ENCODE results near the gene CCDC9B.
A peak's percentile ranks its signal among the peaks of the same experiment; 100 is the strongest.

CCDC9B gene

GRCh38 chr15:40312370-40313158 lies 28.2 kb downstream of the CCDC9B start:
- DNase-seq (ENCODE audit: extremely low spot score) = no peak
- TF ChIP-seq L3MBTL2 (conservative IDR thresholded peaks at IDR 0.05) (no peak), LEF1 (IDR thresholded peaks at IDR 0.05; ENCODE audit: borderline replicate concordance) (no peak), FOXK2 (IDR thresholded peaks at IDR 0.05) (no peak), ELF4 (IDR thresholded peaks at IDR 0.05) (no peak), SP1 (IDR thresholded peaks at IDR 0.05) (no peak)
- POLR2A ChIA-PET = no interaction called here
- CTCF ChIA-PET = interaction anchor here (0.8 to 5.9 kb wide), 3 partner anchors 25 to 34 kb away, joined by 3 to 55 read pairs (median 4); partner anchors contain the start of gene ANKRD63

GRCh38 chr15:40310993-40311392 lies 29.7 kb downstream of the CCDC9B start:
- no peak for DNase-seq (ENCODE audit: extremely low spot score)
- POLR2A ChIA-PET = no interaction called here
- CTCF ChIA-PET = interaction anchor here (0.7 to 5.9 kb wide), 7 partner anchors 10 to 32 kb away, joined by 3 to 55 read pairs (median 5); no protein-coding TSS in a partner anchor
- TF ChIP-seq HDGF (IDR thresholded peaks at IDR 0.05; ENCODE audit: borderline replicate concordance) (no peak), FOXA1 (IDR thresholded peaks at IDR 0.05) (no peak), PKNOX1 (IDR thresholded peaks at IDR 0.05) (no peak), ELF4 (IDR thresholded peaks at IDR 0.05) (no peak), FOXM1 (IDR thresholded peaks at IDR 0.05; ENCODE audit: borderline replicate concordance) (no peak), SP1 (IDR thresholded peaks at IDR 0.05) (no peak)

- ChIA-PET POLR2A (interaction anchor here (0.6 to 0.9 kb wide), 2 partner anchors 30 to 31 kb away, joined by 3 read pairs; no protein-coding TSS in a partner anchor), CTCF (interaction anchor here (0.7 to 5.9 kb wide), 9 partner anchors 11 to 280 kb away, joined by 3 to 55 read pairs (median 5); no protein-coding TSS in a partner anchor)
- DNase-seq (ENCODE audit: extremely low spot score) = peak; percentile 58
- TF ChIP-seq LEF1 (IDR thresholded peaks at IDR 0.05; ENCODE audit: borderline replicate concordance) (no peak), L3MBTL2 (conservative IDR thresholded peaks at IDR 0.05) (no peak), NFRKB (IDR thresholded peaks at IDR 0.05) (no peak), CTBP1 (IDR thresholded peaks at IDR 0.05; ENCODE audit: borderline replicate concordance) (no peak), ARNT (IDR thresholded peaks at IDR 0.05) (no peak), ELF4 (IDR thresholded peaks at IDR 0.05) (no peak), FOXK2 (IDR thresholded peaks at IDR 0.05) (no peak), BHLHE40 (IDR thresholded peaks at IDR 0.05; ENCODE audit: borderline replicate concordance) (no peak), ZNF384 (IDR thresholded peaks at IDR 0.05) (no peak), FOXA1 (IDR thresholded peaks at IDR 0.05) (no peak), FOXM1 (IDR thresholded peaks at IDR 0.05; ENCODE audit: borderline replicate concordance) (no peak), PKNOX1 (IDR thresholded peaks at IDR 0.05) (no peak), TARDBP (IDR thresholded peaks at IDR 0.05) (no peak), SP1 (IDR thresholded peaks at IDR 0.05) (no peak), HDGF (IDR thresholded peaks at IDR 0.05; ENCODE audit: borderline replicate concordance) (no peak), SUZ12 (IDR thresholded peaks at IDR 0.05) (no peak)
These were observed 30.5 kb downstream of the CCDC9B start for GRCh38 chr15:40310001-40310959.

GRCh38 chr15:40309344-40309862 lies 31.3 kb downstream of the CCDC9B start:
- ChIA-PET POLR2A (interaction anchor here (0.9 kb wide), 1 partner anchor 29 kb away, joined by 3 read pairs; no protein-coding TSS in a partner anchor), CTCF (interaction anchor here (0.5 to 5.9 kb wide), 9 partner anchors 11 to 279 kb away, joined by 3 to 55 read pairs (median 5); no protein-coding TSS in a partner anchor)
- DNase-seq (ENCODE audit: extremely low spot score) = no peak
- TF ChIP-seq TARDBP (IDR thresholded peaks at IDR 0.05) = no peak
- no peak for TF ChIP-seq ELF4 (IDR thresholded peaks at IDR 0.05)
- TF ChIP-seq CTBP1 (IDR thresholded peaks at IDR 0.05; ENCODE audit: borderline replicate concordance) = no peak
- TF ChIP-seq ZNF384 (IDR thresholded peaks at IDR 0.05) = no peak
- no peak for TF ChIP-seq SP1 (IDR thresholded peaks at IDR 0.05)
- TF ChIP-seq SUZ12 (IDR thresholded peaks at IDR 0.05) = no peak
- no peak for TF ChIP-seq FOXA1 (IDR thresholded peaks at IDR 0.05)
- no peak for TF ChIP-seq FOXK2 (IDR thresholded peaks at IDR 0.05)
- no peak for TF ChIP-seq BHLHE40 (IDR thresholded peaks at IDR 0.05; ENCODE audit: borderline replicate concordance)
- no peak for TF ChIP-seq L3MBTL2 (conservative IDR thresholded peaks at IDR 0.05)

GRCh38 chr15:40307421-40308211 lies 33.1 kb downstream of the CCDC9B start, which contains the start of gene PLCB2:
TSS of gene PLCB2 (minus strand) at chr15:40307935. CDS start at chr15:40307672, 263 bp downstream.
- DNase-seq (ENCODE audit: extremely low spot score) = no peak
- ChIA-PET POLR2A (interaction anchor here (1.2 kb wide), 1 partner anchor 9 kb away, joined by 3 read pairs; no protein-coding TSS in a partner anchor), CTCF (interaction anchor here (0.8 to 5.9 kb wide), 4 partner anchors 15 to 30 kb away, joined by 3 to 55 read pairs (median 5); no protein-coding TSS in a partner anchor)
- TF ChIP-seq FOXK2 (IDR thresholded peaks at IDR 0.05) (no peak), FOXM1 (IDR thresholded peaks at IDR 0.05; ENCODE audit: borderline replicate concordance) (no peak), ARNT (IDR thresholded peaks at IDR 0.05) (no peak), LEF1 (IDR thresholded peaks at IDR 0.05; ENCODE audit: borderline replicate concordance) (no peak), FOXA1 (IDR thresholded peaks at IDR 0.05) (no peak), L3MBTL2 (conservative IDR thresholded peaks at IDR 0.05) (no peak), ELF4 (IDR thresholded peaks at IDR 0.05) (no peak), CTBP1 (IDR thresholded peaks at IDR 0.05; ENCODE audit: borderline replicate concordance) (no peak), NFRKB (IDR thresholded peaks at IDR 0.05) (no peak)

Data from HEK293T (cell line).